ENCODE measurements around the gene PROK2.

DNA sequence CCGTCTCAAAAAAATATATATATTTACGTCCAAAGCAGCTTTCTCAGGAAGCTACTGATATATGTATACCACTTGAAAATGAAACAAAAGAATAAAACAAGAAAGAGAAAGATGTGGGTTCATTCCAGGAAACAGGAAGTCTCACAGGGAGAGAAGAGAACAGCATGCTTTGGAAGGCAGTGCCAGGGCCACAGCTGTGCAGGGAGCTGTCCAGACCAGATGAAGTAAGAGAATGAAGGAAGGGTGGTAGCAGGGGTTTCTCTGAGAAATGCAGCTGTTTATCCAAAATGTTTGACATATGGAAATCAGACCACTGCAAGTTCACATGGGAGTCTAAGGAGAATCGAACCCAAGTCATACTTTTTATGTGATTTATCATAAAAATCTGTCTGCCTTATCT lies 40.2 kb downstream of the PROK2 start:
- no peak for TF ChIP-seq EP300 (IDR thresholded peaks at IDR 0.05)
- no peak for TF ChIP-seq POLR2A (IDR thresholded peaks at IDR 0.05)
- TF ChIP-seq, protein P1, sequence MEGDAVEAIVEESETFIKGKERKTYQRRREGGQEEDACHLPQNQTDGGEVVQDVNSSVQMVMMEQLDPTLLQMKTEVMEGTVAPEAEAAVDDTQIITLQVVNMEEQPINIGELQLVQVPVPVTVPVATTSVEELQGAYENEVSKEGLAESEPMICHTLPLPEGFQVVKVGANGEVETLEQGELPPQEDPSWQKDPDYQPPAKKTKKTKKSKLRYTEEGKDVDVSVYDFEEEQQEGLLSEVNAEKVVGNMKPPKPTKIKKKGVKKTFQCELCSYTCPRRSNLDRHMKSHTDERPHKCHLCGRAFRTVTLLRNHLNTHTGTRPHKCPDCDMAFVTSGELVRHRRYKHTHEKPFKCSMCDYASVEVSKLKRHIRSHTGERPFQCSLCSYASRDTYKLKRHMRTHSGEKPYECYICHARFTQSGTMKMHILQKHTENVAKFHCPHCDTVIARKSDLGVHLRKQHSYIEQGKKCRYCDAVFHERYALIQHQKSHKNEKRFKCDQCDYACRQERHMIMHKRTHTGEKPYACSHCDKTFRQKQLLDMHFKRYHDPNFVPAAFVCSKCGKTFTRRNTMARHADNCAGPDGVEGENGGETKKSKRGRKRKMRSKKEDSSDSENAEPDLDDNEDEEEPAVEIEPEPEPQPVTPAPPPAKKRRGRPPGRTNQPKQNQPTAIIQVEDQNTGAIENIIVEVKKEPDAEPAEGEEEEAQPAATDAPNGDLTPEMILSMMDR (IDR thresholded peaks at IDR 0.05), result no peak
- no peak for TF ChIP-seq POLR2AphosphoS5 (IDR thresholded peaks at IDR 0.05)

All from gastroesophageal sphincter (tissue), 3 donors.